HG03280 (cell line): ENCODE measurements around the gene RELT.
"Not testable (repeated sequence)": the region's sequence is repeated elsewhere in the genome, so short reads cannot be mapped to it uniquely, and the experiment has no call there.

Source experiments
- ATAC-seq: cut with Tn5 transposase; IDR thresholded peaks from one replicate; pipeline ENCODE4 v1.9.1; 2021; ENCODE audit warnings: mild to moderate bottlenecking, moderate library complexity; ENCODE audit not compliant: unreplicated experiment

The RELT gene

GRCh38 chr11:73428227-73428626 is 52.0 kb downstream of the RELT start:
- ATAC-seq: no peak

GRCh38 chr11:73428699-73429098 is 52.5 kb downstream of the RELT start:
- no peak for ATAC-seq

- no peak for ATAC-seq
Observed at GRCh38 chr11:73429121-73429750, 53.0 kb downstream of the RELT start.

- no peak for ATAC-seq
Observed at GRCh38 chr11:73430326-73430725, 54.1 kb downstream of the RELT start.

- no peak for ATAC-seq
Observed at GRCh38 chr11:73431396-73431795, 55.2 kb downstream of the RELT start.

- not testable (repeated sequence) for ATAC-seq
Observed at GRCh38 chr11:73436859-73437258, 60.7 kb downstream of the RELT start.

- no peak for ATAC-seq
Observed at GRCh38 chr11:73439002-73439843, 63.0 kb downstream of the RELT start.

GRCh38 chr11:73445980-73446379 is 69.8 kb downstream of the RELT start:
- no peak for ATAC-seq

- no peak for ATAC-seq
Observed at GRCh38 chr11:73446766-73447165, 70.6 kb downstream of the RELT start.
